HG03135 (cell line): Measurements from ENCODE around the gene MAP1S.
"Not testable (repeated sequence)": the region's sequence is repeated elsewhere in the genome, so short reads cannot be mapped to it uniquely, and the experiment has no call there.

Experiments used
- ATAC-seq: cut with Tn5 transposase; IDR thresholded peaks from one replicate; pipeline ENCODE4 v1.9.1; 2021; ENCODE audit warnings: mild to moderate bottlenecking, moderate library complexity; ENCODE audit not compliant: unreplicated experiment

Gene MAP1S

GRCh38 chr19:17762505-17763229 is 43.4 kb downstream of the MAP1S start:
- no peak for ATAC-seq

DNA sequence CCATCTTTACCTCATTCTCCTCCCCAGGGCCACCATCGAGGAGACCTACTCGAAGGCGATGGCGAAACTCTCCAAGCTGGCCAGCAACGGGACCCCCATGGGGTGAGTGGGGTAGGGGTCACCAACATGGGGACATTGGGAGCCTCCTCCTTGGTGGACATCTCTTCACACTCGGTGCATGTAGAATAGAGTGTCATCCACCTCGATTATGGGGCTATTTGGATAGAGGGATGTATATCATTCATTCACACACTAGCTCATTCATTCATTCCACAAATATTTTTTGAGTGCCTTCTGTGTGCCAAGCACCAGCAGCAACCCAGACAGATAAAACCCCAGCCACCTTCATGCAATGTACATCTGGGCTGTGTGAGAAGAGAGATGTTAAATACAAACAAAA is 45.1 kb downstream of the MAP1S start:
- no peak for ATAC-seq

- no peak for ATAC-seq
Measured at GRCh38 chr19:17765069-17765618, 45.9 kb downstream of the MAP1S start.

DNA sequence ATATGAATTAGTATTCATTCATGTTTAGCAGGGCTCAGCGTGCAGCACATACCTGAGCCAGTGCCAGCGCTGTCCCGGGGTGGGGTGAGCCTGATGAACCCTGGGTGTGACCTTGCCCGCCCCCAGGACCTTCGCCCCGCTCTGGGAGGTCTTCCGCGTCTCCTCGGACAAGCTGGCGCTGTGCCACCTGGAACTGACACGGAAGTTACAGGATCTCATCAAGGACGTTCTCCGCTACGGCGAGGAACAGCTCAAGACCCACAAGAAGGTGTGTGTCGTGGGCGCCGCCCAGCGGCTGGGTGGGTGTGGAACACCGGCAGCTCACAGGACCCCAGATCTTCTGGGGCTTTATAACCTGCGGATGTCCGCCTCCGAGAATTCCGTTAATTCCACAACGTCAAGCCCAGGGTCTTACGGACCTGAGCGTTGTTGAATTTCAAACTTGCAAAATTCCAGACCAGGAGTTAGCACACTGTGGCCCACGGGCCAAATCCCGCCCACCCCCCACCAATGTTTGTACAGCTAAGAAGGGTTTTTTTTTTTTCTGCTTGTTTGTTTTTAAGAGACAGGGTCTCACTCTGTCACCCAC is 47.4 kb downstream of the MAP1S start:
- ATAC-seq: no peak

DNA sequence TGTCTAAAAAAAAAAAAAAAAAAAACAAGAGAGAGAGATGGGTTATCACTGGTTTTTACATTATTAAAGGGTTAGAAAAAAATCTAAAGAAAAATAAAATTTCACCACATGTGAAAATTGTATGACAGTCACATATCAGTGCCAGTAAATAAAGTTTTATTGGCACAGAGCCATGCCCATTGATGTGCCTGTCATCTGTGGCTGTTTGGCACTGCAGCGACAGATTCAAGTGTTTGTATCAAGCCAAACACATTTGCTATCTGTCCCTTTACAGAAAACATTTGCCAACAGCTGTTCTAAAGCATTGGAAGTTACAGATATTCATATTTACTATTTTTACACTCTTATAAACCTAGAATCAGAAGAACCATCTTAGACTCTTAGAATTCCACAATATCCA is 48.3 kb downstream of the MAP1S start:
- ATAC-seq: no peak

DNA sequence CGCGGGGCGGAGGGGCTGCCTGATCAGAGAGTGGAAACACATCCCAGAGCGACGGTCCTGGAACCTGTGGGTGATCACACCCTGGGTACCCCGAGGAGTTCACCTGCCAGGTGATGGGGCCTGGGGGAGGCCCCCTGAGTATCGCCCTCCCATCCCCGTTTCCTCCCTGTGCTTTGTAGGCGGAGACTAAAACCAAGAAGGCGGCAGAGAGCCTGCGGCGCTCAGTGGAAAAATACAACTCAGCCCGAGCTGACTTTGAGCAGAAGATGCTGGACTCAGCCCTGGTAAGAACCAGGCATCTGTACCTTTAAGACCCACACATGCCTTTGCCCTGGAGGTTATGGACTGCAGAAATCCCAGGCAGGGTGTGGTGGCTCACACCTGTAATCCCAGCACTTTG is 51.3 kb downstream of the MAP1S start:
- no peak for ATAC-seq

GRCh38 chr19:17772172-17772571 is 52.9 kb downstream of the MAP1S start:
- no peak for ATAC-seq

DNA sequence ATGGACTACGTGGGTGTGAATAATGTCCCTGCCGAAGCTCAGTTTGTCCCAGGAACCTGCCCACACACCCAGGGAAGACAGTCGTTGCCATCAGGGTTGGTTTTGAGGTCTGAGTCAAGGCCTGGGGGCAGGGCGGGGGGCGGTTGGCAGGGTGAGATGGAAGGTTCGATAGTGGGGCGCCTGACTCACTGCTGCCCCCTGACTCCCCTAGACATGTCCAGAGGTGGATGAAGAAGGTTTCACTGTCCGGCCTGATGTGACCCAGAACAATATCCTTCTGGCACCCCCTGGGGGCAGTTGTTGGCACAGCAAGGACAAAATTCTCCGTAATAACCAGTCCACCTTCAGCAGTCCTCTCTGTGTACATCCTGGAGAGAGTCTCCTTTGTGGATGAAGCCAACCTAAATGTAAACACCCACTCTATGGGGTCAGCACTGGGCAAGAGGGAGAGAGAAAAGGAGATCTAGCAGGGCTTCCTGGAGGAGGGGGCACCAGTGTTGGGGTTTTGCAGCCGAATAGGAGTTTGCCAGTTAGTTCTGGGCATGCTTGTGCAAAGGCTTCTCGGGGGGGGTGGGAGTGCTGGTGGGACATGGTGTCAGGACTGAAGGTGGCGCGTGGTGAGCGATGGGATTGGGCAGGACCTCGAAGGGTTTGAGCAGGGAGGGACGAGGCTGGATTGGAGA is 56.1 kb downstream of the MAP1S start:
- no peak for ATAC-seq

GRCh38 chr19:17775991-17776803 is 56.9 kb downstream of the MAP1S start:
- peak; percentile 53 for ATAC-seq

- not testable (repeated sequence) for ATAC-seq
Measured at GRCh38 chr19:17777840-17778239, 58.6 kb downstream of the MAP1S start.

- no peak for ATAC-seq
Measured at GRCh38 chr19:17778251-17778967, 59.1 kb downstream of the MAP1S start.

DNA sequence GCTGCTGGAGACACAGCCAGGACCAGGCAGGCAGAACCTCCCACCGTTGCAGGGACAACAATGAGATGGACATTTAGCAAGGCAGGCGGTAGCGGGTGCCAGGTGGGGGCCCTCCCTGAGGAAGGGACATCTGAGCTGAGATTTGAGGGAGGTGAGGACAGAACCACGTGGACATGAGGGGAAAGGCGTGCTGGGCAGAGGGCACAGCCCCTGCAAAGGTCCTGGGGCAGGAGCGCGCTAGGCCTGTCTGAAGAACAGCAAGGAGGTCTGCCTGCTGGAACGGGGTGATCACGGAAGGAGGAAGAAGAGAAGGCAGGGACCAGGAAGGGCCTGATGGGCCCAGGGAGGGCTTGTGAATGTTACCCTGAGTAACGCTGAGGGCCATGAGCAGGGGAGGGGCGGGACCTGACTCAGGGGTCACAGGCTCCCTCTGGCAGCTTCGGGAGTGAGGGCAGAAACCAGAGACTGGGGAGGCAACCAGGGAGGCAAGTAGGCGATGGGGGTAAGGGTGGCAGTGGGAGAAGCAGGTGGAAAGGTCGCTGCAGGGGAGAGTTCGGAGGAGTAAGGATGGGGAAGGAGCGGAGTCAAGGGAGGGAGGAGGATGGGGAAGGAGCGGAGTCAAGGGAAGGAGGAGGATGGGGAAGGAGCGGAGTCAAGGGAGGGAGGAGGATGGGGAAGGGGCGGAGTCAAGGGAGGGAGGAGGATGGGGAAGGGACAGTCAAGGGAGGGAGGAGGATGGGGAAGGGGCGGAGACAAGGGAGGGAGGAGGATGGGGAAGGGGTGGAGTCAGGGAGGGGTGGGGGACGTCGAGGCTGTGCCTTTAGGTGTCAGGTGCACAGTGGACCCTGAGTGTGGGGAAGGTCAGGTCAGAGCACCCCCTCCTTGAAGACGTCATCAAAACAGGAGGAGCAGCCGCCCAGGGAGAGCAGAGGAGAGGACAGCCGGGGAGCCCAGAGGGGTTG is 60.0 kb downstream of the MAP1S start:
- no peak for ATAC-seq

DNA sequence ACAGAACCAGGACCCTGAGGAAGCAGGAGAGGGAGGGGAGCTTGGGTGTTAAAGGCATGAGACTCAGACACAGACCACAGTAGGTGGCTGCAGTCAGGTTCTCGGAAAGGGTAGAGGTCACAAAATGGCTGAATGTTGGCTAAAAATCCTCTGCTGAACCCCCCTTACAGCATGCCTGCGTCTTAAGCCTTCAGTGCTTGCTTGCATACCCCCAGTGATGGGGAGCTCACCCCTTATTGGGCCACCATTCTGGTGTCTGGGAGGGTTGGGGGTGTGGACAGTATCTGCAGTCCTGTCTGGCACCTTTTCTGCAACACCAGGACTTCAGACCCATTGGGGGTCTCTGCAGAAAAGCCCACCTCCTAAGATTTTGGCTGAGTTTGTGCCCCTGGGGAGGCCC is 61.5 kb downstream of the MAP1S start:
- ATAC-seq: no peak

DNA sequence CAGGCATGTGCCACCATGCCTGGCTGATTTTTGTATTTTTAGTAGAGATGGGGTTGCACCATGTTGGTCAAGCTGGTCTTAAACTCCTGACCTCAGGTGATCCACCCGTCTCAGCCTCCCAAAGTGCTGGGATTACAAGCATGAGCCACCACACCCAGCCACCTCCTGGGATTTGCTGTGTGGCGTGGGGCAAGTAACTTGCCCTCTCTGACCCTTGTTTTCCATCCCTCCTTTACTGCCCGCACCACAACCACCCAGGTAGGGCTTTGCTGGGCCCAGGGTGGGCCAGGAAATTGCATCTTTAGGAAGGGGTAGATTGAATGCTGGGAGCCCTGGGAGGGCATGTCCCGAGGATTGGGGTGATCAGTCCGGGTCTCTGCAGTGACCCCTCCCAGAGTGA is 64.4 kb downstream of the MAP1S start:
- not testable (repeated sequence) for ATAC-seq
